ENCODE data around the gene DAPK1.

Gene DAPK1

DNA sequence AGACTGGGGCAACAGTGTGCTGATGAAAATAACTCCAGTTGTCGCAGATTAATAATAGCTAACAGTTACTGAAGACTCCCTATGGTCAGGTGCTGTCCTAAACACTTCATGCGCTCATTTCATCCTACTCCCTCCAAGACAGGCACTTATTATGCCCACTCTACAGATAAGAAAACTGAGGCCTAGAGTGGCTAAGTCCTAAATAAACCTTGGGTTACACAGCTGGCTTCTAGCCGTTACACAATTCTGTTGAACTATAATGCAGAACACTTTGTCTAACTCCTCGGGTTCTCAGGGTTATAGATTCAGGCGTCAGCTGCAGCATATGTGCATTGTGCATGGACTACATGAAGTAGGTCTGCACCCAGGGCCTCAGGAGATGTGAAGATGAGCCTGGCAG, 103.9 kb downstream of the DAPK1 start:
- no peak for DNase-seq (ENCODE audit: extremely low read depth, low read depth)
- TF ChIP-seq, protein P1, sequence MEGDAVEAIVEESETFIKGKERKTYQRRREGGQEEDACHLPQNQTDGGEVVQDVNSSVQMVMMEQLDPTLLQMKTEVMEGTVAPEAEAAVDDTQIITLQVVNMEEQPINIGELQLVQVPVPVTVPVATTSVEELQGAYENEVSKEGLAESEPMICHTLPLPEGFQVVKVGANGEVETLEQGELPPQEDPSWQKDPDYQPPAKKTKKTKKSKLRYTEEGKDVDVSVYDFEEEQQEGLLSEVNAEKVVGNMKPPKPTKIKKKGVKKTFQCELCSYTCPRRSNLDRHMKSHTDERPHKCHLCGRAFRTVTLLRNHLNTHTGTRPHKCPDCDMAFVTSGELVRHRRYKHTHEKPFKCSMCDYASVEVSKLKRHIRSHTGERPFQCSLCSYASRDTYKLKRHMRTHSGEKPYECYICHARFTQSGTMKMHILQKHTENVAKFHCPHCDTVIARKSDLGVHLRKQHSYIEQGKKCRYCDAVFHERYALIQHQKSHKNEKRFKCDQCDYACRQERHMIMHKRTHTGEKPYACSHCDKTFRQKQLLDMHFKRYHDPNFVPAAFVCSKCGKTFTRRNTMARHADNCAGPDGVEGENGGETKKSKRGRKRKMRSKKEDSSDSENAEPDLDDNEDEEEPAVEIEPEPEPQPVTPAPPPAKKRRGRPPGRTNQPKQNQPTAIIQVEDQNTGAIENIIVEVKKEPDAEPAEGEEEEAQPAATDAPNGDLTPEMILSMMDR (IDR thresholded peaks at IDR 0.05; ENCODE audit: low read depth, low read length) = no peak

DNA sequence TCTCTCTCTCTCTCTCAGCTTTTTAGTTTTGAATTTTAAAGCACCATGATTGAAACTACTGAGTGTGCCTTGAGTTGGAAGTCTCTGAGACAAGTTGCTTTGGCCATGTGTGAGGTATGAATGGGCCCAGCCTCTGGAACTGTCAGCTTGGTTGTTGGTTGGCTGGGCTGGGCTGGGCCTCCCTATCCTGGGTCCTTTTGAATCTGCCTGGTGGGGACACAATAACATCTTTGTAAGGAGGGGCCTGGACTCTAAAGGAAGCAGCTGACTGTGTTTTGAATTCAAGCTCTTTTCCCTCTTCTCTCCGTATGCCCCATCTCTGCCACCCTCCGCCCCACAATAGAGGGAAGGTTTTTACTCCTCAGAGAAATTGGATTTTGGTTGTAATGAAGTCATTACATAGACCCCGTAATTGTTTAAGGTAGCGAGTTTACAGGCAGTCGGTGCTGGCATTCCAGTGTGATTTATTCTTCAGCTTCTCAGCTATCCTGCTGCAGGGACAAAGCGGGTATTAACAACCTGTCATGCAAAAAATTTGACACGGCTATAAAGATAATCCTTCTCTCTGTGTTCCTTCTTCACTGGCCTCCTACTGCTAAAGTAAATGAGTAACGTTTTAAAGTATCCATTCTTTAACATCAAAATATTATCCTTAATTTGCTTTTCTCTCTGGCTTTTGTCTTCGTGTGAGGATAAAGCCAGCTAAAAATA, 105.4 kb downstream of the DAPK1 start:
- TF ChIP-seq, protein P1 (IDR thresholded peaks at IDR 0.05; ENCODE audit: low read depth, low read length) = no peak
- DNase-seq (ENCODE audit: extremely low read depth, low read depth) = no peak

DNA sequence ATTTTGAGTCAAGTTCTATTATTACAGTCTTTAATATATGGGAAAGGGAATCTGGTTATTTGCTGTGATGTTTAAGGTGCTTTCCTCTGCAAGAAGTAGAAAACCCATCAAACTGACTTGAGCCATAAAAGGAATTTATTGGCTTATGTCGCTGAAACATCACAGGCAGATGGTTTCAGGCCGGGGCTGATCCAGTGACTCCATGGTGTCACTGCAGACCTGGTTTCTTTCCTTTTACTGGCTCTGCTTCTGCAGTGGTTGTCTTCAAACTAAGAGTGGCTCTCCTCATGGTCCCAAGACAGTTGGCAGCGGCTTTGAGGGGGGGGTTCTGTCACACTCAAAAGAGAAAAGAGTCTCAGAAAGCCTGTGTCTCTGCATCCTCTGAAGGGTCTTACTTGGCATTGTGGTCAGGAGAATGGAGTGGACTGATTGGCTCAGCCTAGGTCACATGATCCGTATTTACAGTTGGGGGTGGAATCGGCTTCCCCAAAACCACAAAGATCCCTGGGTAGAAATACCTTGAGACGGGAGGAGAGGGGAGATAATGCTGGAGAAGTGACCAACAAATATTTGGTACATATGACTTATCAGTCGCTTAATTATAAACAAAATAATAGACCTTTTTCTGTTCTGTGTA, 106.3 kb downstream of the DAPK1 start:
- DNase-seq (ENCODE audit: extremely low read depth, low read depth) = no peak
- TF ChIP-seq, protein P1 (IDR thresholded peaks at IDR 0.05; ENCODE audit: low read depth, low read length) = no peak

DNA sequence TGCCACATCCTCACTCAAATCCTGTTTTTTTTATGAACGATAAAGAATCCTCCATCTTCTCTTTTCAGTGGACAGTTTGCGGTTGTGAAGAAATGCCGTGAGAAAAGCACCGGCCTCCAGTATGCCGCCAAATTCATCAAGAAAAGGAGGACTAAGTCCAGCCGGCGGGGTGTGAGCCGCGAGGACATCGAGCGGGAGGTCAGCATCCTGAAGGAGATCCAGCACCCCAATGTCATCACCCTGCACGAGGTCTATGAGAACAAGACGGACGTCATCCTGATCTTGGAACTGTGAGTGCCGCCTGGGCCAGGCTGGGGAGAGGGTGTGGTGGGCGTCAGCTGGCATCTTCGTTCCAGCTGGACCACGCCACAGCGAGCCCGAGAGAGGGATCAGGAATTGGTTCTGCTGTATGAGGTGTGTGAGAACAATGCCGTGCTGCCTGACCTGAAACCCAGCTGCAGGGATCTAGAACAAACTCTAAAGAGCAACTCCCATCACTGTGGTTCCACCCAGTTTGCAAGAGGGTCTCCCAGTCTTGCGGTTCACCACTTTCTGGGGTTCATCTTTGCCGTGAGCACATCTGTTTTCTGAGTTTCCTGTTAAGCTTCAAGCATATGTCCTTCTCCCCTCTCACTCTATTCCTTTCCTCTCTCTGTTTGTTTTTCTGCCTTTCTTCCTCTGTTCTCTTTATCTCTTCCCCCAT, 107.4 kb downstream of the DAPK1 start:
- no peak for DNase-seq (ENCODE audit: extremely low read depth, low read depth)
- TF ChIP-seq, protein P1 (IDR thresholded peaks at IDR 0.05; ENCODE audit: low read depth, low read length) = no peak

DNA sequence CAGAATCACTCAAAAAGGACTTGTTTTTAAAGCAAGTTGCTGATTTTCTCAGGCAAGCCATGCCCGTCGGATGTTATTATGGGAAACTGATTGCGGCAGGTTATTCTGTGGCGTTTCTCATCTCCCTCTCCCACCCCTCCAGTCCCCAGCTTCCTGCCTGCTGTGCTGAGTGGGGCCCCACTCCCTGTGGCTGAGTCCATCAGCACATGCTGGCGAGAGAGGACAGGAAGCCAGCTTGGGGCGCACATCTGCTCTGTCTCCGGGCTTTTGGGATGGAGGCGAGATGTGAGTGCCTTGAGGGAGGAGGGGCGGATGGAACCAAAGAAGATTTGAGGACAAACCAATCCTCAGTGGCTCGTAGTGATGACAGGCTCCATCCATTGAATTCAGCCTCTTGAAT, 108.0 kb downstream of the DAPK1 start:
- DNase-seq (ENCODE audit: extremely low read depth, low read depth) = no peak
- TF ChIP-seq, protein P1 (IDR thresholded peaks at IDR 0.05; ENCODE audit: low read depth, low read length) = no peak

DNA sequence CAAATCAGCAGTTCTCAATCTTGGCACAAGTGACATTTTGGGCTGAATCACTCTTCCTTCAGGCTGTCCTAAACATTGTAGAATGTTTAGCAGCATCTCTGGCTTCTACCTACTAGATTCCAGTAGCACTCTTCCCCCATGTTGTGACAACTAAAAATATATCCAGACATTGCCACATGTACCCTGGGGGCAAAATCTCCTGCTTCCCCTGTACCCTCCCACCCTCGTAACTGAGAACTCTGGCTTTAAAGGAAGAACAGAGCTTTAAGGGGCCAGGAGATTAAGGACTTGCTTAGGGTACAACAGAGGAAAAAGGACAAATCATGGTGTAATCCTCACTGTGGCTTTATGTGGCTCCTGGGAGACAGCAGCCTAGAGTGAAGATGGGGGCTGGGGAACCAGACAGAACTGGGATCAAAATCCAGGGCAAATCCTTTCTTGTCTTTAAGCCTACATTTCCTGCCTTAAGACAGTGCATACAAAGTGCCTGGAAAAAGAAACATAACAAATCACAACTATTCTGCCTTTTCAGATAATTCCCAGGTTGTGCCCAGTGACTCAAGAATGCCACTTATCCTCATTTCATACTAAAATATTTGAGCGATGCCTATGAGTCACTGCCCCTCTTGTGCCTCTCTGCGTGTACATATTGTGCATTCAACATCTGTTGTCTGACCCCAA, 109.3 kb downstream of the DAPK1 start:
- TF ChIP-seq, protein P1 (IDR thresholded peaks at IDR 0.05; ENCODE audit: low read depth, low read length) = no peak
- DNase-seq (ENCODE audit: extremely low read depth, low read depth) = no peak
